CD14-positive monocyte (primary cell): ENCODE results near the gene HOXB3. TPM values are rescaled to one million over a fixed set of nuclear protein-coding genes. Genes with fewer than 3 reads are reported as not detected.
A peak's percentile ranks its signal among the peaks of the same experiment; 100 is the strongest.

Source experiments
- DNase-seq, 3 donors: peaks; one replicate each; pipeline ENCODE4 v3.0.0-alpha.2; 2011 to 2022
- H2AFZ ChIP-seq: 2 replicates; pipeline ENCODE4 v1.6.0; 2012; ENCODE audit warnings: mild to moderate bottlenecking, low read depth, low read length, inconsistent platforms; ENCODE audit not compliant: insufficient read depth, poor library complexity, severe bottlenecking
- H3K27ac ChIP-seq, 2 donors: 1 replicate in 1 of 2; 2 replicates in 1 of 2; pipeline ENCODE4 v1.5.1; 2012 to 2013; ENCODE audit warnings: low read length in 2 of 2, control low read depth in 1 of 2, inconsistent platforms in 1 of 2, low read depth in 1 of 2, mild to moderate bottlenecking in 1 of 2
- H3K27me3 ChIP-seq, 2 donors: one replicate each; pipeline versions ENCODE4 v1.6.0 to v1.6.1; 2011 to 2013; ENCODE audit warnings: low read length in 2 of 2; ENCODE audit not compliant: control insufficient read depth in 2 of 2, insufficient read depth in 2 of 2
- H3K36me3 ChIP-seq, 2 donors: replicated peaks in 1 of 2; 1 replicate in 1 of 2; 2 replicates in 1 of 2; pipeline versions ENCODE4 v1.5.1 to v1.6.1; 2012 to 2013; ENCODE audit warnings: low read length in 2 of 2, control low read depth in 1 of 2, inconsistent platforms in 1 of 2, mild to moderate bottlenecking in 1 of 2; ENCODE audit not compliant: insufficient read depth in 2 of 2, control insufficient read depth in 1 of 2
- H3K4me1 ChIP-seq, 2 donors: 1 replicate in 1 of 2; 2 replicates in 1 of 2; pipeline versions ENCODE4 v1.5.1 to v1.6.1; 2012 to 2013; ENCODE audit warnings: low read length in 2 of 2, control low read depth in 1 of 2, inconsistent platforms in 1 of 2, mild to moderate bottlenecking in 1 of 2, moderate library complexity in 1 of 2; ENCODE audit not compliant: insufficient read depth in 2 of 2, control insufficient read depth in 1 of 2
- H3K4me2 ChIP-seq: replicated peaks from 2 replicates; pipeline ENCODE3; 2012; ENCODE audit warnings: low read length, moderate library complexity, mild to moderate bottlenecking; ENCODE audit not compliant: poor library complexity, severe bottlenecking; ENCODE audit errors: extremely low read depth
- H3K4me3 ChIP-seq, 3 experiments: fragments of 200-600 bp in 1 of 3; sonication (generic) in 1 of 3; replicated peaks in 1 of 3; 1 replicate in 2 of 3; 2 replicates in 1 of 3; pipeline ENCODE4 v1.5.1; 2011 to 2013; ENCODE audit warnings: low read length in 3 of 3, mild to moderate bottlenecking in 3 of 3, control low read depth in 2 of 3, low read depth in 2 of 3, inconsistent platforms in 1 of 3, moderate library complexity in 1 of 3
- H3K79me2 ChIP-seq: 2 replicates; pipeline ENCODE4 v1.6.0; 2012; ENCODE audit warnings: mild to moderate bottlenecking, control low read depth, inconsistent platforms, low read length, moderate library complexity; ENCODE audit not compliant: insufficient read depth
- H3K9ac ChIP-seq: 2 replicates; pipeline ENCODE4 v1.6.0; 2017; ENCODE audit warnings: low read length, mild to moderate bottlenecking; ENCODE audit not compliant: insufficient read depth, poor library complexity, severe bottlenecking
- H3K9me3 ChIP-seq, 2 donors: replicated peaks in 1 of 2; 1 replicate in 1 of 2; 2 replicates in 1 of 2; pipeline versions ENCODE4 v1.5.1 to v1.6.1; 2012 to 2013; ENCODE audit warnings: low read length in 2 of 2, control low read depth in 1 of 2; ENCODE audit not compliant: control insufficient read depth in 1 of 2, insufficient read depth in 1 of 2
- H4K20me1 ChIP-seq: 2 replicates; pipeline ENCODE4 v1.6.0; 2012; ENCODE audit warnings: mild to moderate bottlenecking, low read length, control low read depth, moderate library complexity; ENCODE audit not compliant: insufficient read depth
- H3K27ac Mint-ChIP-seq, 7 donors: one replicate each; pipeline ENCODE4 v1.8.0; 2020; ENCODE audit warnings: mild to moderate bottlenecking in 7 of 7, mixed read lengths in 7 of 7, moderate library complexity in 6 of 7, inconsistent platforms in 2 of 7
- H3K27me3 Mint-ChIP-seq, 3 donors: one replicate each; pipeline ENCODE4 v1.8.0; 2021 to 2022; ENCODE audit warnings: low read depth in 3 of 3, mild to moderate bottlenecking in 3 of 3, mixed read lengths in 3 of 3, moderate library complexity in 3 of 3, inconsistent platforms in 1 of 3
- H3K36me3 Mint-ChIP-seq, 2 donors: one replicate each; pipeline ENCODE4 v1.8.0; 2020; ENCODE audit warnings: mixed read lengths in 2 of 2, inconsistent platforms in 1 of 2, mild to moderate bottlenecking in 1 of 2
- H3K4me1 Mint-ChIP-seq: one replicate; pipeline ENCODE4 v1.8.0; 2020; ENCODE audit warnings: mild to moderate bottlenecking, mixed read lengths
- H3K4me3 Mint-ChIP-seq, 2 donors: one replicate each; pipeline ENCODE4 v1.8.0; 2020; ENCODE audit warnings: mild to moderate bottlenecking in 2 of 2, mixed read lengths in 2 of 2, moderate library complexity in 1 of 2
- H3K9me3 Mint-ChIP-seq, 7 donors: one replicate each; pipeline ENCODE4 v1.8.0; 2020 to 2022; ENCODE audit warnings: mixed read lengths in 7 of 7, mild to moderate bottlenecking in 6 of 7, moderate library complexity in 6 of 7, inconsistent platforms in 2 of 7
- WGBS: methylation state at CpG from one replicate; pipeline ENCODE4 v1.1.5; 2013; ENCODE audit warnings: missing lambda C conversion rate; ENCODE audit not compliant: insufficient coverage; 5-methylcytosine and 5-hydroxymethylcytosine counted together
- intact Hi-C, 2 donors: fragments of 100-400 bp; cut with micrococcal nuclease; formaldehyde crosslinking; loops; one replicate each; pipeline versions ENCODE4 v1.15.0 to v1.15.1; 2023
- polyA plus RNA-seq, 3 donors: library from polyadenylated mRNA; depleted of rRNA in 1 of 3; unstranded in 2 of 3; stranded (reverse) in 1 of 3; fragments of 300-500 nt in 2 of 3; fragments of >200 nt in 1 of 3; fragmentation: Illumina TruSeq in 2 of 3; gene quantifications; 1 replicate in 2 of 3; 2 replicates in 1 of 3; pipeline ENCODE4 v1.2.3, GENCODE V29; 2012 to 2021
- TF ChIP-seq, protein P1 (sequence below): fragments of 200-600 bp; IDR thresholded peaks from one replicate; pipeline ENCODE4 v1.8.0; 2022; ENCODE audit warnings: antibody characterized with exemption, mild to moderate bottlenecking

The HOXB3 gene
- polyA plus RNA-seq, 3 donors, result 0.56 TPM; not detected in 2

DNA sequence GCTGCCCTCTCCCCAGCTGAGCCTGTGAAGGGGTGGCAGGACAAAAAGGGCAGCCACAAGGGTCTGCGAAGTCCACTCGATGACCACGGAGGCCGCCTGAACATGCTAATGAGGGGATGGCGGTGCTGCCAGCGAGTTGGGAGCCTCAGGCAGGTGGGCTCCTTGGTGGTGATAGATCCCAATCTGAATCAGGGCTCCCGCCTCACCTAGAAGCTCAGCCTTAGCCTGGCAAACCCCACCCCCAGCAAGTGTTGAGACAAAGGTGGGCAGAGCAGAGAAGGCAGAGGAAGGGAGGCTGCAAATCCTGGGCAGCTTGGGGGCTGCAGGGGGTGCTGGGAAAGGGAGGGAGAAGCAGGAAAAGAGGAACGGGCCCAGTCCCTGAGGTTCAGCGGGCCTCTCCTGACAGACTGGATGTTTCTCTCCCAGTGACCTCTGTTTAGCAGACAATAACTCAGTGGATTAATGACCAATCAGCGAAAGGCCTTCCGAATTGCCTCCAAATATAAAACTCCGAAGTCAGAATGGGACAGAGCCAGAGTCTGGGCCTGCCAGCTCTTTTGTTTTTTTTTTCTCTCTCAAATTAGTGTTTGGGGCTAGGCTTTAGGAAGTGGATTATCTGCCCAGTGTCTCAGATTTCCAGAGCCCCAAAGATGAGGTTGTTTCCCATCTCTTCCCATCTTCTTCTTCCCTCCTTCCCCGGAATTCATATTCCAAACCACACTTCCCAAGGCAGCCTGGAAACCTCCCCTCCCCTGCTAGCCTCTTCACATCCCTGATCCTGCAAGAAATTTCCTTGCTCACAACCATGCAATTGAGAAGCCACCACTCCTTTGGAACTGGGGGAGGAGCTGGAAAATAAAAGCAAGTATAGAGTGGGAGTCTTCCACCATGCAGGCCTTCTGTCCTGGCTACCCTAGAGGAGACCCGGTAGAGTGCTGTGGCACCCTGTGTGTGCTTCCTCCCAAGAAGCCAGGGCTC is 29.9 kb downstream of the HOXB3 start:
- no peak overlapping the region for H3K27ac ChIP-seq
- H3K27me3 ChIP-seq, result peaks cover 25 to 58% of the 10 kb centered on the region in 2 donors
- TF ChIP-seq, protein P1, sequence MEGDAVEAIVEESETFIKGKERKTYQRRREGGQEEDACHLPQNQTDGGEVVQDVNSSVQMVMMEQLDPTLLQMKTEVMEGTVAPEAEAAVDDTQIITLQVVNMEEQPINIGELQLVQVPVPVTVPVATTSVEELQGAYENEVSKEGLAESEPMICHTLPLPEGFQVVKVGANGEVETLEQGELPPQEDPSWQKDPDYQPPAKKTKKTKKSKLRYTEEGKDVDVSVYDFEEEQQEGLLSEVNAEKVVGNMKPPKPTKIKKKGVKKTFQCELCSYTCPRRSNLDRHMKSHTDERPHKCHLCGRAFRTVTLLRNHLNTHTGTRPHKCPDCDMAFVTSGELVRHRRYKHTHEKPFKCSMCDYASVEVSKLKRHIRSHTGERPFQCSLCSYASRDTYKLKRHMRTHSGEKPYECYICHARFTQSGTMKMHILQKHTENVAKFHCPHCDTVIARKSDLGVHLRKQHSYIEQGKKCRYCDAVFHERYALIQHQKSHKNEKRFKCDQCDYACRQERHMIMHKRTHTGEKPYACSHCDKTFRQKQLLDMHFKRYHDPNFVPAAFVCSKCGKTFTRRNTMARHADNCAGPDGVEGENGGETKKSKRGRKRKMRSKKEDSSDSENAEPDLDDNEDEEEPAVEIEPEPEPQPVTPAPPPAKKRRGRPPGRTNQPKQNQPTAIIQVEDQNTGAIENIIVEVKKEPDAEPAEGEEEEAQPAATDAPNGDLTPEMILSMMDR, result no peak
- no peak overlapping the region for H3K4me2 ChIP-seq
- Mint-ChIP-seq H3K4me3 (no peak overlapping the region), H3K4me1 (peaks cover 9% of the 10 kb centered on the region), H3K36me3 (peaks cover 0 to 14% of the 10 kb centered on the region in 2 donors), H3K27me3 (peaks cover 57 to 64% (median 58%) of the 10 kb centered on the region in 3 donors), H3K27ac (no peak overlapping the region), H3K9me3 (peaks cover 0 to 13% (median 0%) of the 10 kb centered on the region in 7 donors)
- H3K9me3 ChIP-seq, result no peaks in the 10 kb centered on the region
- no peaks in the 10 kb centered on the region for H3K36me3 ChIP-seq
- no peak overlapping the region for H3K4me3 ChIP-seq
- 87% methylated on average over 9 of the region's 14 CpGs for WGBS
- no peak overlapping the region for H2AFZ ChIP-seq
- no peak for DNase-seq
- H3K4me1 ChIP-seq, result peaks cover 3 to 8% of the 10 kb centered on the region in 2 donors
- intact Hi-C loops, result no loop called here
- H3K79me2 ChIP-seq, result no peaks in the 10 kb centered on the region
- H4K20me1 ChIP-seq, result no peaks in the 10 kb centered on the region
- H3K9ac ChIP-seq, result no peak overlapping the region

DNA sequence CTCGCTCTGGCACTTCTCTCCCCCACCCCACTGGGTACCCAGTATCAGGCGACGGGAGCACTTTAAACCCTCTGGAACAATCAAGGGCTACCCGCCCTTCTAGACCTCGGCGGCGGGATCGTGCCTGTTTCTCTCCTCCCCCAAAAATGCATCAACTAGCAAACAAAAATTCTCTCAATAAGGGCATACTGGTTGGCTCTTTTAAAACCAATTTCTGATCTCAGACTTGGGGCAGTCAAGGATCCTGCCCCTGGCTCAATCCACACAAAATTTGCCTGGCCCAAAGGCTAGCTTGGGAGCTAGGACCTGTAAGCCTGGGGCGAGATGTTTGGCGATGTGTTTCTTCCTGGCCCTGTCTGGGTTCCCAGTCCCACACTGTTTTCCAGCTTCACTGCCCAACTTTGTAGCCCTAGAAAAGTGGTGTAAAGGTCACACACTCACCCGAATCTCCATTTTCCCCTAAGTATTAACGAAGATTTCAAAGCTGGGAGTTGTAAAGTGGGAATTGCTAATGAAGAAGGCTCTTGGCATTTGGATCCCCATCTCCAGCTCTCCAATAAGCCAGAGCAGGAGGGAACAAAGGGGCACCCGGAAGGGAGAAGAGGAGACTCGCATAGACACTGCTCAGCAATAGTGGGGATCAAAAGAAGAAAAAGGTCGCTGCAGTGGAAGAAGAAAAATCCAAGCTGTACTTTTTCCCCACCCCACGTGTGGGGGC is 30.8 kb downstream of the HOXB3 start:
- Histone ChIP-seq H4K20me1 (no peaks in the 10 kb centered on the region), H3K79me2 (no peaks in the 10 kb centered on the region)

More for the DNA sequence above, 30.8 kb downstream of the HOXB3 start:
- no peaks in the 10 kb centered on the region for H3K36me3 ChIP-seq
- Mint-ChIP-seq H3K4me3 (peak overlapping the region in 1 of 2 donors; percentile 23), H3K27me3 (peaks cover 54 to 73% (median 67%) of the 10 kb centered on the region in 3 donors), H3K27ac (no peak overlapping the region), H3K9me3 (peaks cover 0 to 15% (median 2%) of the 10 kb centered on the region in 7 donors), H3K36me3 (peaks cover 2 to 13% of the 10 kb centered on the region in 2 donors), H3K4me1 (peaks cover 14% of the 10 kb centered on the region)
- 91% methylated on average over 9 of the region's 16 CpGs for WGBS
- DNase-seq, result no peak
- peaks cover 3 to 8% of the 10 kb centered on the region in 2 donors for H3K4me1 ChIP-seq
- H3K4me2 ChIP-seq, result no peak overlapping the region
- peaks cover 19 to 58% of the 10 kb centered on the region in 2 donors for H3K27me3 ChIP-seq
- TF ChIP-seq, protein P1, result no peak
- intact Hi-C loops, result no loop called here
- no peak overlapping the region for H3K4me3 ChIP-seq
- no peaks in the 10 kb centered on the region for H3K9me3 ChIP-seq
- no peak overlapping the region for H3K9ac ChIP-seq
- H2AFZ ChIP-seq, result no peak overlapping the region
- H3K27ac ChIP-seq, result no peak overlapping the region
